ENCODE results near the gene PTPRN2. TPM values are rescaled to one million over a fixed set of nuclear protein-coding genes. Genes with fewer than 3 reads are reported as not detected.

The PTPRN2 gene
- total and polyA plus RNA-seq, 9 of the 15 experiments (the other 6 are each of a cell fraction or from before 2014, with no cell fraction given), result not detected

GRCh38 chr7:158500651-158501052 lies 87.0 kb downstream of the PTPRN2 start (continued):
- TF ChIP-seq, protein P1, sequence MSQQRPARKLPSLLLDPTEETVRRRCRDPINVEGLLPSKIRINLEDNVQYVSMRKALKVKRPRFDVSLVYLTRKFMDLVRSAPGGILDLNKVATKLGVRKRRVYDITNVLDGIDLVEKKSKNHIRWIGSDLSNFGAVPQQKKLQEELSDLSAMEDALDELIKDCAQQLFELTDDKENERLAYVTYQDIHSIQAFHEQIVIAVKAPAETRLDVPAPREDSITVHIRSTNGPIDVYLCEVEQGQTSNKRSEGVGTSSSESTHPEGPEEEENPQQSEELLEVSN (IDR thresholded peaks at IDR 0.05; ENCODE audit: borderline replicate concordance in 1 of 2, extremely low read depth in 1 of 2, insufficient read depth in 1 of 2, insufficient read length in 1 of 2, low read depth in 1 of 2, low read length in 1 of 2, poor library complexity in 1 of 2, severe bottlenecking in 1 of 2), result peak in 1 of 2 experiments; percentile 69
- TF ChIP-seq ILF3 (IDR thresholded peaks at IDR 0.05; ENCODE audit: borderline replicate concordance) (no peak), HMGN3 (IDR thresholded peaks at IDR 0.05; ENCODE audit: borderline replicate concordance, extremely low read depth, insufficient read length, low read depth, low read length) (peak; percentile 15), SMARCA5 (IDR thresholded peaks at IDR 0.05) (no peak), TEAD4 (IDR thresholded peaks at IDR 0.05; ENCODE audit: low read length) (no peak), TEAD4 (CRISPR knock-in tag; IDR thresholded peaks at IDR 0.05; ENCODE audit: borderline replicate concordance) (no peak)
- TF ChIP-seq, protein P2, sequence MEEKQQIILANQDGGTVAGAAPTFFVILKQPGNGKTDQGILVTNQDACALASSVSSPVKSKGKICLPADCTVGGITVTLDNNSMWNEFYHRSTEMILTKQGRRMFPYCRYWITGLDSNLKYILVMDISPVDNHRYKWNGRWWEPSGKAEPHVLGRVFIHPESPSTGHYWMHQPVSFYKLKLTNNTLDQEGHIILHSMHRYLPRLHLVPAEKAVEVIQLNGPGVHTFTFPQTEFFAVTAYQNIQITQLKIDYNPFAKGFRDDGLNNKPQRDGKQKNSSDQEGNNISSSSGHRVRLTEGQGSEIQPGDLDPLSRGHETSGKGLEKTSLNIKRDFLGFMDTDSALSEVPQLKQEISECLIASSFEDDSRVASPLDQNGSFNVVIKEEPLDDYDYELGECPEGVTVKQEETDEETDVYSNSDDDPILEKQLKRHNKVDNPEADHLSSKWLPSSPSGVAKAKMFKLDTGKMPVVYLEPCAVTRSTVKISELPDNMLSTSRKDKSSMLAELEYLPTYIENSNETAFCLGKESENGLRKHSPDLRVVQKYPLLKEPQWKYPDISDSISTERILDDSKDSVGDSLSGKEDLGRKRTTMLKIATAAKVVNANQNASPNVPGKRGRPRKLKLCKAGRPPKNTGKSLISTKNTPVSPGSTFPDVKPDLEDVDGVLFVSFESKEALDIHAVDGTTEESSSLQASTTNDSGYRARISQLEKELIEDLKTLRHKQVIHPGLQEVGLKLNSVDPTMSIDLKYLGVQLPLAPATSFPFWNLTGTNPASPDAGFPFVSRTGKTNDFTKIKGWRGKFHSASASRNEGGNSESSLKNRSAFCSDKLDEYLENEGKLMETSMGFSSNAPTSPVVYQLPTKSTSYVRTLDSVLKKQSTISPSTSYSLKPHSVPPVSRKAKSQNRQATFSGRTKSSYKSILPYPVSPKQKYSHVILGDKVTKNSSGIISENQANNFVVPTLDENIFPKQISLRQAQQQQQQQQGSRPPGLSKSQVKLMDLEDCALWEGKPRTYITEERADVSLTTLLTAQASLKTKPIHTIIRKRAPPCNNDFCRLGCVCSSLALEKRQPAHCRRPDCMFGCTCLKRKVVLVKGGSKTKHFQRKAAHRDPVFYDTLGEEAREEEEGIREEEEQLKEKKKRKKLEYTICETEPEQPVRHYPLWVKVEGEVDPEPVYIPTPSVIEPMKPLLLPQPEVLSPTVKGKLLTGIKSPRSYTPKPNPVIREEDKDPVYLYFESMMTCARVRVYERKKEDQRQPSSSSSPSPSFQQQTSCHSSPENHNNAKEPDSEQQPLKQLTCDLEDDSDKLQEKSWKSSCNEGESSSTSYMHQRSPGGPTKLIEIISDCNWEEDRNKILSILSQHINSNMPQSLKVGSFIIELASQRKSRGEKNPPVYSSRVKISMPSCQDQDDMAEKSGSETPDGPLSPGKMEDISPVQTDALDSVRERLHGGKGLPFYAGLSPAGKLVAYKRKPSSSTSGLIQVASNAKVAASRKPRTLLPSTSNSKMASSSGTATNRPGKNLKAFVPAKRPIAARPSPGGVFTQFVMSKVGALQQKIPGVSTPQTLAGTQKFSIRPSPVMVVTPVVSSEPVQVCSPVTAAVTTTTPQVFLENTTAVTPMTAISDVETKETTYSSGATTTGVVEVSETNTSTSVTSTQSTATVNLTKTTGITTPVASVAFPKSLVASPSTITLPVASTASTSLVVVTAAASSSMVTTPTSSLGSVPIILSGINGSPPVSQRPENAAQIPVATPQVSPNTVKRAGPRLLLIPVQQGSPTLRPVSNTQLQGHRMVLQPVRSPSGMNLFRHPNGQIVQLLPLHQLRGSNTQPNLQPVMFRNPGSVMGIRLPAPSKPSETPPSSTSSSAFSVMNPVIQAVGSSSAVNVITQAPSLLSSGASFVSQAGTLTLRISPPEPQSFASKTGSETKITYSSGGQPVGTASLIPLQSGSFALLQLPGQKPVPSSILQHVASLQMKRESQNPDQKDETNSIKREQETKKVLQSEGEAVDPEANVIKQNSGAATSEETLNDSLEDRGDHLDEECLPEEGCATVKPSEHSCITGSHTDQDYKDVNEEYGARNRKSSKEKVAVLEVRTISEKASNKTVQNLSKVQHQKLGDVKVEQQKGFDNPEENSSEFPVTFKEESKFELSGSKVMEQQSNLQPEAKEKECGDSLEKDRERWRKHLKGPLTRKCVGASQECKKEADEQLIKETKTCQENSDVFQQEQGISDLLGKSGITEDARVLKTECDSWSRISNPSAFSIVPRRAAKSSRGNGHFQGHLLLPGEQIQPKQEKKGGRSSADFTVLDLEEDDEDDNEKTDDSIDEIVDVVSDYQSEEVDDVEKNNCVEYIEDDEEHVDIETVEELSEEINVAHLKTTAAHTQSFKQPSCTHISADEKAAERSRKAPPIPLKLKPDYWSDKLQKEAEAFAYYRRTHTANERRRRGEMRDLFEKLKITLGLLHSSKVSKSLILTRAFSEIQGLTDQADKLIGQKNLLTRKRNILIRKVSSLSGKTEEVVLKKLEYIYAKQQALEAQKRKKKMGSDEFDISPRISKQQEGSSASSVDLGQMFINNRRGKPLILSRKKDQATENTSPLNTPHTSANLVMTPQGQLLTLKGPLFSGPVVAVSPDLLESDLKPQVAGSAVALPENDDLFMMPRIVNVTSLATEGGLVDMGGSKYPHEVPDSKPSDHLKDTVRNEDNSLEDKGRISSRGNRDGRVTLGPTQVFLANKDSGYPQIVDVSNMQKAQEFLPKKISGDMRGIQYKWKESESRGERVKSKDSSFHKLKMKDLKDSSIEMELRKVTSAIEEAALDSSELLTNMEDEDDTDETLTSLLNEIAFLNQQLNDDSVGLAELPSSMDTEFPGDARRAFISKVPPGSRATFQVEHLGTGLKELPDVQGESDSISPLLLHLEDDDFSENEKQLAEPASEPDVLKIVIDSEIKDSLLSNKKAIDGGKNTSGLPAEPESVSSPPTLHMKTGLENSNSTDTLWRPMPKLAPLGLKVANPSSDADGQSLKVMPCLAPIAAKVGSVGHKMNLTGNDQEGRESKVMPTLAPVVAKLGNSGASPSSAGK (IDR thresholded peaks at IDR 0.05), result 0 out of 2 replicates have a peak, but pooled peaks have one; percentile 11
